HEK293 (cell line): Measurements from ENCODE around the gene PTPN3.
A peak's percentile ranks its signal among the peaks of the same experiment; 100 is the strongest.

Experiments
- SP3 ChIP-seq: fragments of 450-650 bp; formaldehyde crosslinking; IDR thresholded peaks from 2 replicates; pipeline ENCODE4 v1.5.1; 2016; ENCODE audit warnings: missing biosample characterization, missing genetic modification characterization
- TRIM28 ChIP-seq: IDR thresholded peaks from 2 replicates; pipeline ENCODE4 v1.6.1; 2011; ENCODE audit warnings: low read length, control low read depth, borderline replicate concordance
- ZFP3 ChIP-seq: fragments of 450-650 bp; formaldehyde crosslinking; IDR thresholded peaks from 2 replicates; pipeline ENCODE4 v1.5.1; 2016; ENCODE audit warnings: low read depth, missing biosample characterization, missing genetic modification characterization
- ZNF175 ChIP-seq: fragments of 450-650 bp; formaldehyde crosslinking; IDR thresholded peaks from 2 replicates; pipeline ENCODE4 v1.5.1; 2016; ENCODE audit warnings: missing biosample characterization, missing genetic modification characterization
- ZNF670 ChIP-seq: fragments of 450-650 bp; formaldehyde crosslinking; IDR thresholded peaks from 2 replicates; pipeline ENCODE4 v1.5.1; 2016; ENCODE audit warnings: missing biosample characterization, missing genetic modification characterization, low read depth
- ZNF830 ChIP-seq: fragments of 450-650 bp; IDR thresholded peaks from 2 replicates; pipeline ENCODE4 v1.5.0; 2018; ENCODE audit warnings: missing biosample characterization, missing genetic modification characterization, low read depth, mild to moderate bottlenecking, moderate library complexity
- TF ChIP-seq, protein P1 (sequence below): fragments of 450-650 bp; formaldehyde crosslinking; IDR thresholded peaks from 2 replicates; pipeline ENCODE4 v1.5.1; 2016; ENCODE audit warnings: missing biosample characterization, missing genetic modification characterization

DNA sequence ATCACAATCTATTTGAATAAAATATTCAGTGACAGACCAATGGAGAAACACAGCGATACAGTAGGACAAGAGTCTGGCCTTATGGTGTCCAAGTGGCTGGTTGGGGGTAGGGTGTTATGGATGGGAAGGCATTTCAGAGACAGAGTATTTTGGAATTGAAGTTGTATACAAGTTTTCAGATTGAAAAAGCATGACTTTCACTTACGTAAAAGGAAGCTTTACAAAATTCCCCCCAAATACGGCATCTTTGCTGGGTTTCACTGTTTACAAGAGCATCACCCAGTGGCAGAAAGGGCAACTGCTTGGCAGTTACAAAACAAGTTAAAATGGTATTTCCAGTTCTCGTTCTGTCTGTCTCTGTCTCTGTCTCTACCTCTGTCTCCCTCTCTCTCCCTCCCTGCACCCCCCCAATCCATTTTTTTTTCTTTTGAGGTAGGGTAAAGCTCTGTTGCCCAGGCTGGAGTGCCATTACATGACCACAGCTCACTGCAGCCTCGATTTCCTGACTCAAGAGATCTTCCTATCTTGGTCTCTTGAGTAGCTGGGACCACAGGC is 86.2 kb downstream of the PTPN3 start:
- TF ChIP-seq, protein P1, sequence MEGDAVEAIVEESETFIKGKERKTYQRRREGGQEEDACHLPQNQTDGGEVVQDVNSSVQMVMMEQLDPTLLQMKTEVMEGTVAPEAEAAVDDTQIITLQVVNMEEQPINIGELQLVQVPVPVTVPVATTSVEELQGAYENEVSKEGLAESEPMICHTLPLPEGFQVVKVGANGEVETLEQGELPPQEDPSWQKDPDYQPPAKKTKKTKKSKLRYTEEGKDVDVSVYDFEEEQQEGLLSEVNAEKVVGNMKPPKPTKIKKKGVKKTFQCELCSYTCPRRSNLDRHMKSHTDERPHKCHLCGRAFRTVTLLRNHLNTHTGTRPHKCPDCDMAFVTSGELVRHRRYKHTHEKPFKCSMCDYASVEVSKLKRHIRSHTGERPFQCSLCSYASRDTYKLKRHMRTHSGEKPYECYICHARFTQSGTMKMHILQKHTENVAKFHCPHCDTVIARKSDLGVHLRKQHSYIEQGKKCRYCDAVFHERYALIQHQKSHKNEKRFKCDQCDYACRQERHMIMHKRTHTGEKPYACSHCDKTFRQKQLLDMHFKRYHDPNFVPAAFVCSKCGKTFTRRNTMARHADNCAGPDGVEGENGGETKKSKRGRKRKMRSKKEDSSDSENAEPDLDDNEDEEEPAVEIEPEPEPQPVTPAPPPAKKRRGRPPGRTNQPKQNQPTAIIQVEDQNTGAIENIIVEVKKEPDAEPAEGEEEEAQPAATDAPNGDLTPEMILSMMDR: peak; percentile 16; the same call in 1 of the 2 replicates
- TF ChIP-seq SP3 (tag by site-specific recombination): no peak
- no peak for TF ChIP-seq ZNF830 (tag by site-specific recombination)
- no peak for TF ChIP-seq ZNF670 (tag by site-specific recombination)
- TF ChIP-seq ZNF175: no peak
- TF ChIP-seq ZFP3: no peak
- no peak for TF ChIP-seq TRIM28
